Left colon (tissue), 2 donors: ENCODE measurements around the gene MLLT10. TPM values are rescaled to one million over a fixed set of nuclear protein-coding genes. Genes with fewer than 3 reads are reported as not detected.
"Not testable (repeated sequence)": the region's sequence is repeated elsewhere in the genome, so short reads cannot be mapped to it uniquely, and the experiment has no call there.

Source experiments
- ATAC-seq: fragments of 200-7000 bp; cut with Tn5 transposase; one replicate; pipeline ENCODE4 v1.9.1; 2020; ENCODE audit warnings: mild to moderate bottlenecking, moderate library complexity
- DNase-seq, 2 donors: peaks; one replicate each; pipeline ENCODE4 v3.0.0-alpha.2; 2020
- intact Hi-C, 2 donors: fragments of 100-400 bp; cut with DNase I in 1 of 2; cut with micrococcal nuclease in 1 of 2; formaldehyde crosslinking; loops; one replicate each; pipeline versions ENCODE4 v1.11.2 to v1.14.0; 2022; cut with DNase I, micrococcal nuclease
- total RNA-seq, 2 donors: library from RNA; stranded (reverse); fragmentation: NEBNext Ultra II Directional; extraction: Animal tissue kit (Norgen Biotek cat#: 25700); gene quantifications; one replicate each; pipeline ENCODE4 v1.2.1, GENCODE V29; 2021
- donor health status: DM: no; HTN: no; CAD: no.
- donor health status: DM: yes; HTN: yes; CAD: no.

MLLT10 gene
- total RNA-seq, 2 donors from 2014 or later = 23.8 to 31.5 TPM

- DNase-seq (no peak), ATAC-seq (no peak)
- intact Hi-C loops = no loop called here
Measured at GRCh38 chr10:21705142-21705827, 171.3 kb downstream of the MLLT10 start.

- ATAC-seq (no peak), DNase-seq (no peak)
- intact Hi-C loops = no loop called here
Measured at GRCh38 chr10:21705828-21706176, 171.8 kb downstream of the MLLT10 start.

GRCh38 chr10:21707498-21707897 is 173.5 kb downstream of the MLLT10 start:
- no peak for ATAC-seq
- no peak for DNase-seq
- intact Hi-C loops = no loop called here

- intact Hi-C loops = no loop called here
- DNase-seq (no peak), ATAC-seq (no peak)
Measured at GRCh38 chr10:21712975-21713374, 178.9 kb downstream of the MLLT10 start.

GRCh38 chr10:21715531-21716195 is 181.6 kb downstream of the MLLT10 start:
- intact Hi-C loops = no loop called here
- ATAC-seq (no peak), DNase-seq (no peak)

- DNase-seq, intact Hi-C loops, ATAC-seq: not testable (repeated sequence)
Measured at GRCh38 chr10:21717437-21718054, 183.5 kb downstream of the MLLT10 start.

- DNase-seq (no peak), ATAC-seq (no peak)
- intact Hi-C loops = no loop called here
Measured at GRCh38 chr10:21719502-21719901, 185.5 kb downstream of the MLLT10 start.

- intact Hi-C loops = no loop called here
- ATAC-seq = no peak
Measured at GRCh38 chr10:21720090-21720489, 186.1 kb downstream of the MLLT10 start.

GRCh38 chr10:21721000-21721665 is 187.1 kb downstream of the MLLT10 start:
- intact Hi-C loops = no loop called here
- DNase-seq (no peak), ATAC-seq (no peak)

More at GRCh38 chr10:21720090-21720489, 186.1 kb downstream of the MLLT10 start:
- no peak for DNase-seq

GRCh38 chr10:21722209-21722608 is 188.2 kb downstream of the MLLT10 start:
- DNase-seq (no peak), ATAC-seq (no peak)
- intact Hi-C loops = no loop called here

- DNase-seq (no peak), ATAC-seq (no peak)
- intact Hi-C loops = no loop called here
Measured at GRCh38 chr10:21724020-21724589, 190.1 kb downstream of the MLLT10 start.

GRCh38 chr10:21724687-21725367 is 190.8 kb downstream of the MLLT10 start:
- ATAC-seq = peak; percentile 82
- intact Hi-C loops = loop anchor here in 1 of 2 donors (5.0 kb wide), 1 partner anchor 228 kb away; no protein-coding TSS in a partner anchor
- peak; percentile 91 to 94 for DNase-seq

GRCh38 chr10:21726601-21727225 is 192.7 kb downstream of the MLLT10 start:
- no peak for ATAC-seq
- intact Hi-C loops = loop anchor here in 1 of 2 donors (5.0 kb wide), 1 partner anchor 229 kb away; no protein-coding TSS in a partner anchor
- no peak for DNase-seq

GRCh38 chr10:21727452-21728168 is 193.6 kb downstream of the MLLT10 start:
- ATAC-seq = peak; percentile 87
- intact Hi-C loops = loop anchor here in 1 of 2 donors (5.0 kb wide), 1 partner anchor 230 kb away; no protein-coding TSS in a partner anchor
- peak; percentile 45 to 63 for DNase-seq

- DNase-seq (no peak), ATAC-seq (no peak)
- intact Hi-C loops = loop anchor here in 1 of 2 donors (5.0 kb wide), 1 partner anchor 231 kb away; no protein-coding TSS in a partner anchor
Measured at GRCh38 chr10:21728618-21729017, 194.6 kb downstream of the MLLT10 start.

GRCh38 chr10:21732067-21732772 is 198.2 kb downstream of the MLLT10 start:
- ATAC-seq = peak; percentile 36

GRCh38 chr10:21733710-21734109 is 199.7 kb downstream of the MLLT10 start:
- DNase-seq = no peak
- no peak for ATAC-seq
- intact Hi-C loops = no loop called here

More at GRCh38 chr10:21732067-21732772, 198.2 kb downstream of the MLLT10 start:
- no peak for DNase-seq
- intact Hi-C loops = no loop called here
